Stomach (tissue), 9 donors: Measurements from ENCODE around the gene SRP68. TPM values are rescaled to one million over a fixed set of nuclear protein-coding genes. Genes with fewer than 3 reads are reported as not detected.
"Not testable (repeated sequence)": the region's sequence is repeated elsewhere in the genome, so short reads cannot be mapped to it uniquely, and the experiment has no call there.

Experiments used
- DNase-seq, 2 donors: peaks; one replicate each; pipeline versions ENCODE4 v3.0.0 to v3.0.0-alpha.2; 2013 to 2019
- H3K27ac ChIP-seq, 5 donors: fragments of 200-600 bp in 4 of 5; sonication (generic) in 4 of 5; one replicate each; pipeline ENCODE4 v1.5.1; 2013 to 2019; ENCODE audit warnings: mild to moderate bottlenecking in 1 of 5, moderate library complexity in 1 of 5
- H3K27me3 ChIP-seq, 3 donors: fragments of 200-600 bp; sonication (generic); one replicate each; pipeline ENCODE4 v1.5.1; 2017 to 2019; ENCODE audit warnings: mixed run types in 1 of 3
- H3K36me3 ChIP-seq, 4 donors: fragments of 200-600 bp; sonication (generic); 1 replicate in 3 of 4; 2 replicates in 1 of 4; pipeline ENCODE4 v1.5.1; 2016 to 2019
- H3K4me1 ChIP-seq, 4 donors: fragments of 200-600 bp; sonication (generic); one replicate each; pipeline ENCODE4 v1.5.1; 2016 to 2019
- H3K4me3 ChIP-seq, 4 donors: fragments of 200-600 bp; sonication (generic) in 3 of 4; one replicate each; pipeline ENCODE4 v1.5.1; 2016 to 2019; ENCODE audit warnings: mild to moderate bottlenecking in 1 of 4
- H3K9me3 ChIP-seq, 4 donors: fragments of 200-600 bp; sonication (generic); one replicate each; pipeline ENCODE4 v1.5.1; 2016 to 2019
- CTCF ChIP-seq, 7 experiments: fragments of 450-650 bp in 4 of 7; fragments of 200-600 bp in 3 of 7; sonication (generic) in 3 of 7; IDR thresholded peaks; one replicate each; pipeline ENCODE4 v1.5.1; 2016 to 2019; ENCODE audit warnings: antibody characterized with exemption in 7 of 7, control low read depth in 2 of 7, mild to moderate bottlenecking in 1 of 7
- EP300 ChIP-seq: sonication (generic); formaldehyde crosslinking; IDR thresholded peaks from one replicate; pipeline ENCODE4 v1.6.1; 2017; ENCODE audit warnings: antibody characterized with exemption
- POLR2A ChIP-seq, 4 donors: fragments of 450-650 bp; IDR thresholded peaks; one replicate each; pipeline ENCODE4 v1.6.1; 2016; ENCODE audit warnings: antibody characterized with exemption in 4 of 4, control low read depth in 2 of 4, mild to moderate bottlenecking in 1 of 4, moderate library complexity in 1 of 4
- POLR2AphosphoS5 ChIP-seq, 3 donors: sonication (generic); formaldehyde crosslinking; IDR thresholded peaks; one replicate each; pipeline ENCODE4 v1.6.1; 2016; ENCODE audit warnings: antibody characterized with exemption in 3 of 3
- WGBS, 5 donors: extraction: QIAGEN DNeasy Blood & Tissue Kit in 3 of 5; methylation state at CpG; one replicate each; pipeline versions ENCODE4 v1.1.5 to v1.1.7; 2013 to 2018; 5-methylcytosine and 5-hydroxymethylcytosine counted together
- intact Hi-C: fragments of 100-400 bp; cut with DNase I; formaldehyde crosslinking; loops from one replicate; pipeline ENCODE4 v1.15.1; 2023; ENCODE audit warnings: low total_unique reads
- polyA plus RNA-seq, 3 donors: library from polyadenylated mRNA; stranded (reverse); fragments of 200-250 nt; gene quantifications; one replicate each; pipeline ENCODE4 v1.2.3, GENCODE V29; 2013
- total RNA-seq, 5 donors: library from RNA; depleted of rRNA; stranded (reverse); fragments of >200 nt; gene quantifications; one replicate each; pipeline versions ENCODE4 v1.1.0 to v1.2.3, GENCODE V29; 2014 to 2016
- donor health status: healthy with polysubstance abuse.
- donor health status: Bipolar disorder and iron deficiency.
- donor health status: healthy.

The SRP68 gene
- total and polyA plus RNA-seq, 8 donors: 24.6 to 49.8 (median 42.9) TPM

- peaks cover 77 to 100% (median 98%) of the 10 kb centered on the region in 4 donors for H3K36me3 ChIP-seq
- no peaks in the 10 kb centered on the region for H3K9me3 ChIP-seq
- H3K4me3 ChIP-seq: no peak overlapping the region
- intact Hi-C loops: no loop called here
- DNase-seq: no peak
- H3K4me1 ChIP-seq: peaks cover 0 to 14% (median 6%) of the 10 kb centered on the region in 4 donors
- WGBS, 5 donors: 79 to 88% (median 81%) methylated on average over 9 of the region's 9 CpGs
- no peak overlapping the region for H3K27ac ChIP-seq
- H3K27me3 ChIP-seq: no peaks in the 10 kb centered on the region
- TF ChIP-seq EP300 (no peak), CTCF (IDR thresholded peaks at IDR 0.05) (no peak), POLR2A (IDR thresholded peaks at IDR 0.05) (no peak), POLR2AphosphoS5 (IDR thresholded peaks at IDR 0.05) (no peak)
Observed at GRCh38 chr17:76048025-76048605, 24.2 kb downstream of the SRP68 start.

GRCh38 chr17:76046064-76046463, 26.3 kb downstream of the SRP68 start:
- intact Hi-C loops: no loop called here
- H3K27ac ChIP-seq: no peak overlapping the region
- no peak for DNase-seq
- WGBS, 5 donors: 79 to 91% (median 88%) methylated on average over 6 to 8 of the region's 8 CpGs
- H3K9me3 ChIP-seq: no peaks in the 10 kb centered on the region
- H3K4me3 ChIP-seq: no peak overlapping the region
- no peak for TF ChIP-seq POLR2AphosphoS5 (IDR thresholded peaks at IDR 0.05)
- TF ChIP-seq EP300: no peak
- no peak for TF ChIP-seq CTCF (IDR thresholded peaks at IDR 0.05)
- TF ChIP-seq POLR2A (IDR thresholded peaks at IDR 0.05): no peak
- peaks cover 92 to 100% (median 100%) of the 10 kb centered on the region in 4 donors for H3K36me3 ChIP-seq
- H3K27me3 ChIP-seq: no peaks in the 10 kb centered on the region
- peaks cover 0 to 3% (median under 1%) of the 10 kb centered on the region in 4 donors for H3K4me1 ChIP-seq

GRCh38 chr17:76044475-76045007, 27.8 kb downstream of the SRP68 start:
- DNase-seq, intact Hi-C loops, H3K27me3 ChIP-seq, H3K27ac ChIP-seq, H3K9me3 ChIP-seq, H3K4me3 ChIP-seq, H3K4me1 ChIP-seq: not testable (repeated sequence)
- WGBS, 5 donors: 76 to 82% (median 80%) methylated on average over 9 to 11 of the region's 11 CpGs
- peaks cover 99 to 100% (median 100%) of the 10 kb centered on the region in 4 donors for H3K36me3 ChIP-seq

- DNase-seq, H3K27ac ChIP-seq, H3K9me3 ChIP-seq, H3K4me3 ChIP-seq, H3K4me1 ChIP-seq, H3K27me3 ChIP-seq, intact Hi-C loops: not testable (repeated sequence)
- 94 to 100% (median 98%) methylated on average over 3 of the region's 3 CpGs for WGBS, 5 donors
- H3K36me3 ChIP-seq: peaks cover 93 to 100% (median 99%) of the 10 kb centered on the region in 4 donors
Observed at GRCh38 chr17:76042868-76043267, 29.4 kb downstream of the SRP68 start.

GRCh38 chr17:76040376-76040775, 31.9 kb downstream of the SRP68 start:
- Histone ChIP-seq H3K27ac (peak overlapping the region in 1 of 5 donors; percentile 77), H3K36me3 (peaks cover 69 to 81% (median 76%) of the 10 kb centered on the region in 4 donors), H3K4me1 (peaks cover 0 to 24% (median 6%) of the 10 kb centered on the region in 4 donors), H3K4me3 (no peak overlapping the region), H3K27me3 (no peaks in the 10 kb centered on the region), H3K9me3 (no peaks in the 10 kb centered on the region)
- TF ChIP-seq EP300 (no peak), CTCF (IDR thresholded peaks at IDR 0.05) (no peak), POLR2A (IDR thresholded peaks at IDR 0.05) (no peak)
- DNase-seq: no peak
- intact Hi-C loops: no loop called here
- 72 to 83% (median 77%) methylated on average over 6 of the region's 6 CpGs for WGBS, 5 donors
